Activated T-cell treated with anti-CD3 and anti-CD28 coated beads, Interleukin-2, amount 50 U/mL, for 4 hours (primary cell): Measurements from ENCODE around the gene GRHPR. TPM values are rescaled to one million over a fixed set of nuclear protein-coding genes. Genes with fewer than 3 reads are reported as not detected.

ENCODE experiments used
- ATAC-seq, 2 donors: fragments of 200-7000 bp; cut with Tn5 transposase; one replicate each; pipeline ENCODE4 v1.10.0; 2021
- DNase-seq: peaks from one replicate; pipeline ENCODE4 v3.0.0-alpha.2; 2020
- H3K27me3 Mint-ChIP-seq: one replicate; pipeline ENCODE4 v1.8.0; 2021; ENCODE audit warnings: low read depth, mixed read lengths
- H3K36me3 Mint-ChIP-seq: one replicate; pipeline ENCODE4 v1.8.0; 2022; ENCODE audit warnings: mixed read lengths; ENCODE audit not compliant: insufficient read depth
- H3K4me1 Mint-ChIP-seq: one replicate; pipeline ENCODE4 v1.8.0; 2021; ENCODE audit warnings: low read depth, mixed read lengths
- H3K4me3 Mint-ChIP-seq: one replicate; pipeline ENCODE4 v1.8.0; 2021; ENCODE audit warnings: mild to moderate bottlenecking, moderate library complexity, mixed read lengths
- H3K9me3 Mint-ChIP-seq: one replicate; pipeline ENCODE4 v1.8.0; 2021; ENCODE audit warnings: mixed read lengths
- total RNA-seq, 3 donors: library from RNA; stranded (reverse); gene quantifications; one replicate each; pipeline ENCODE4 v1.2.1, GENCODE V29; 2021

GRHPR gene
- total RNA-seq, 3 donors from 2014 or later, result 52.8 to 79.1 (median 64.4) TPM

- no peak for DNase-seq
- ATAC-seq, result no peak
- Mint-ChIP-seq H3K4me3 (no peak overlapping the region), H3K27me3 (no peaks in the 10 kb centered on the region), H3K9me3 (no peaks in the 10 kb centered on the region), H3K4me1 (no peaks in the 10 kb centered on the region), H3K36me3 (peaks cover 34% of the 10 kb centered on the region)
Observed at GRCh38 chr9:37438359-37438758, 15.9 kb downstream of the GRHPR start.

GRCh38 chr9:37441776-37442370 lies 19.4 kb downstream of the GRHPR start:
- Mint-ChIP-seq H3K4me1 (peaks cover 6% of the 10 kb centered on the region), H3K36me3 (peaks cover 30% of the 10 kb centered on the region), H3K4me3 (no peak overlapping the region), H3K9me3 (no peaks in the 10 kb centered on the region), H3K27me3 (no peaks in the 10 kb centered on the region)
- no peak for DNase-seq
- ATAC-seq, result no peak

- peaks cover 26% of the 10 kb centered on the region for H3K36me3 Mint-ChIP-seq
Observed at GRCh38 chr9:37442556-37442955, 20.1 kb downstream of the GRHPR start.

DNA sequence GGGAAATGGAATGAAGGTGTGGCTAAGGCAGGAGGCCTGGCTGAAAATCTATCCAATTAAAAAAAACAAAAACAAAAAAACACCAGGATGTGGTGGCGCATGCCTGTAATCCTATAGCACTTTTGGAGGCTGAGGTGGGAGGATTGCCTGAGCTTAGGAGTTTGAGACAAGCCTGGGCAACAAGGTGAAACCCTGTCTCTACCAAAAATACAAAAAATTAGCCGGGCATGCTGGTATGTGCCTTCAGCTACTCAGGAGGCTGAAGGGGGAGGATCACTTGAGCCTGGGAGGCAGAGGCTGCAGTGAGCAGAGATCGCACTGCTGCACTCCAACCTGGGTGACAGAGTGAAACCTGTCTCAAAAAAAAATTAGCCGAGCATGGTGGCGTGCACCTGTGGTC lies 21.1 kb downstream of the GRHPR start:
- no peaks in the 10 kb centered on the region for H3K9me3 Mint-ChIP-seq
- ATAC-seq (no peak), DNase-seq (no peak)
- no peak overlapping the region for H3K4me3 Mint-ChIP-seq
- peaks cover 23% of the 10 kb centered on the region for H3K36me3 Mint-ChIP-seq
- H3K4me1 Mint-ChIP-seq, result peaks cover 6% of the 10 kb centered on the region
- H3K27me3 Mint-ChIP-seq, result no peaks in the 10 kb centered on the region

More at GRCh38 chr9:37442556-37442955, 20.1 kb downstream of the GRHPR start:
- DNase-seq (no peak), ATAC-seq (no peak)
- H3K9me3 Mint-ChIP-seq, result no peaks in the 10 kb centered on the region
- no peak overlapping the region for H3K4me3 Mint-ChIP-seq
- H3K4me1 Mint-ChIP-seq, result peaks cover 6% of the 10 kb centered on the region
- no peaks in the 10 kb centered on the region for H3K27me3 Mint-ChIP-seq

GRCh38 chr9:37444890-37445289 lies 22.4 kb downstream of the GRHPR start:
- no peak for ATAC-seq
- H3K4me1 Mint-ChIP-seq, result peaks cover 6% of the 10 kb centered on the region

DNA sequence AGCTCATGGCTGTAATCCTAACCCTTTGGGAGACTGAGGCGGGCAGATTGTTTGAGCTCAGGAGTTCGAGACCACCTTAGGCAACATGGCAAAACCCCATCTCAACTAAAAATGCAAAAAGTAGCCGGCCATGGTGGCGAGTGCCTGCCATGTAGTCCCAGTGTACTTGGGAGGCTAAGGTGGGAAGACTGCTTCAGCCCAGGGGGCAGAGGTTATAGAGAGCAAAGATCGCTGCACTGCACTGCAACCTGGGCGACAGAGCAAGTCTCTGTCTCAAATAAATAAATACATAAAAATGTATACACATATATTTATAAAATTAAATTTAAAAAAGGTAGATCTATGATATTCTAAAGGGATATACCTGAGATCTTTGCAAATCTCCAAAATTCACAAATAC lies 23.3 kb downstream of the GRHPR start:
- H3K4me1 Mint-ChIP-seq, result peaks cover 6% of the 10 kb centered on the region
- ATAC-seq, result no peak
- H3K4me3 Mint-ChIP-seq, result no peak overlapping the region
- H3K36me3 Mint-ChIP-seq, result peaks cover 23% of the 10 kb centered on the region
- H3K27me3 Mint-ChIP-seq, result no peaks in the 10 kb centered on the region
- no peak for DNase-seq
- no peaks in the 10 kb centered on the region for H3K9me3 Mint-ChIP-seq

More at GRCh38 chr9:37444890-37445289, 22.4 kb downstream of the GRHPR start:
- no peak for DNase-seq
- Mint-ChIP-seq H3K9me3 (no peaks in the 10 kb centered on the region), H3K36me3 (peaks cover 20% of the 10 kb centered on the region), H3K4me3 (no peak overlapping the region), H3K27me3 (no peaks in the 10 kb centered on the region)

- Mint-ChIP-seq H3K36me3 (peaks cover 20% of the 10 kb centered on the region), H3K4me1 (peaks cover 6% of the 10 kb centered on the region), H3K27me3 (no peaks in the 10 kb centered on the region), H3K9me3 (no peaks in the 10 kb centered on the region), H3K4me3 (no peak overlapping the region)
- DNase-seq, result no peak
- ATAC-seq, result no peak
Observed at GRCh38 chr9:37446401-37446800, 23.9 kb downstream of the GRHPR start.

GRCh38 chr9:37447111-37447510 lies 24.6 kb downstream of the GRHPR start:
- Mint-ChIP-seq H3K27me3 (no peaks in the 10 kb centered on the region), H3K9me3 (no peaks in the 10 kb centered on the region), H3K4me3 (no peak overlapping the region), H3K36me3 (peaks cover 14% of the 10 kb centered on the region), H3K4me1 (peaks cover 9% of the 10 kb centered on the region)
- DNase-seq (no peak), ATAC-seq (no peak)

GRCh38 chr9:37449862-37450632 lies 27.6 kb downstream of the GRHPR start:
- H3K4me3 Mint-ChIP-seq, result no peak overlapping the region
- H3K36me3 Mint-ChIP-seq, result peaks cover 8% of the 10 kb centered on the region
- peaks cover 24% of the 10 kb centered on the region for H3K4me1 Mint-ChIP-seq
- no peaks in the 10 kb centered on the region for H3K27me3 Mint-ChIP-seq
- DNase-seq (no peak), ATAC-seq (no peak)
- H3K9me3 Mint-ChIP-seq, result no peaks in the 10 kb centered on the region

DNA sequence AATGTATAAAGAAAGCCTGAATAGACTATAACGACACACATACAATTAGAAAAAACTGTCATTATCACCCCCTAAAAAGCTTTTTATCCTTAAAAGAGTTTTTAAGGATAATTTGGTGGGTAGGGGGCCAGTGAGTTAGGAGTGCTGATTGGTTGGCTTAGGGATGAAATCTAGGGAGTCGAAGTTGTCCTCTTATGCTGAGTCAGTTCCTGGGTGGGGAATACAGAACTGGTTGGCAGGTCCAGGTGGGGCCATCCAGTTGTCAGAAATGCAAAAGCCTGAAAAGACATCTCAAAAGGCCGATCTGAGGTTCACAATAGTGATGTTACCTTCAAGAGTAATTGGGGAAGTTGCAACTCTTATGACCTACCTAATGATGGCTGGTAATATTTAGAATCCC lies 29.1 kb downstream of the GRHPR start:
- Mint-ChIP-seq H3K4me1 (peaks cover 36% of the 10 kb centered on the region), H3K36me3 (peaks cover 8% of the 10 kb centered on the region), H3K4me3 (no peak overlapping the region), H3K27me3 (no peaks in the 10 kb centered on the region), H3K9me3 (no peaks in the 10 kb centered on the region)
- DNase-seq (no peak), ATAC-seq (no peak)

DNA sequence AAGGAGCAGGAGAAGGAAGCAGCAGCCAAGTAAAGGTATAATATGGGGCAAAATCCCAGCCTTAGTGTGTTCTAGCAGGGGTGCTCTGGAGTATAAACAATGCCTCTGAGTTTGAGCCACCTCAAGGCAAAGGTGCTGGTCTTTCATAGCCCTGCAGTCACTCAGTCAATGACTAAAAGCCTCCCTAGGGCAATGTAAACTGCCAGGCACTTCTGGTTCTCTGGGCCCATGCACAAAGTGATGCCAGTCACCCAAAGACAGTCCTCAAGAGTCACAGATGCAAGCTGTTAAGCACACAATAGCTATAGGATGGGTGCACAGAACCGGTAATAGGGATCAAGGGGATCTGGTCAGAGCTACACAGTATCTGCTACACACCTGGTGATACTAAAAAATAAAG lies 30.1 kb downstream of the GRHPR start:
- no peaks in the 10 kb centered on the region for H3K9me3 Mint-ChIP-seq
- no peak for ATAC-seq
- H3K36me3 Mint-ChIP-seq, result peaks cover 11% of the 10 kb centered on the region
- H3K27me3 Mint-ChIP-seq, result no peaks in the 10 kb centered on the region
- DNase-seq, result no peak
- H3K4me3 Mint-ChIP-seq, result no peak overlapping the region
- H3K4me1 Mint-ChIP-seq, result peaks cover 45% of the 10 kb centered on the region

GRCh38 chr9:37453827-37454226 lies 31.3 kb downstream of the GRHPR start:
- Mint-ChIP-seq H3K9me3 (no peaks in the 10 kb centered on the region), H3K4me1 (peaks cover 49% of the 10 kb centered on the region), H3K27me3 (no peaks in the 10 kb centered on the region), H3K4me3 (no peak overlapping the region), H3K36me3 (peaks cover 11% of the 10 kb centered on the region)
- DNase-seq (no peak), ATAC-seq (no peak)

DNA sequence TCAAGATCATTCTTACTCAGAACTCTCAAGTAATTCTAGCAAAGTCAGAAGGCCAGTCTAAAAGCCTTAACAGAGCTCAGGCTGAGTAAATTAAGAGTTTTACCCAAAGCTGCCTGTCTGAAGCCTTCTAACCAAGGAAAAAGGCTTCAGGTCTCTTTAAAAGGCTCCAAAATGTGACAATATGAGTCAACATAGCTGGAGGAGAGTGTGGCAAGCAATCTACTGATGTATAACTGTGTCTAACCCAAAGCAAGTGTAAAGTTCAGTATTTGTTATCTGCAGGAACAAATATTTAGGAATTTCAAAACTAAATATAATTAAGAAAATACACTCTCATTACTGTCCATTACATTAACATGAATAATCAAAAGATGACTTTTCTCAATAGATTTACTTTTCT lies 31.7 kb downstream of the GRHPR start:
- H3K4me3 Mint-ChIP-seq, result no peak overlapping the region
- peaks cover 11% of the 10 kb centered on the region for H3K36me3 Mint-ChIP-seq
- DNase-seq (no peak), ATAC-seq (no peak)
- H3K4me1 Mint-ChIP-seq, result peaks cover 49% of the 10 kb centered on the region
- no peaks in the 10 kb centered on the region for H3K27me3 Mint-ChIP-seq
- no peaks in the 10 kb centered on the region for H3K9me3 Mint-ChIP-seq

DNA sequence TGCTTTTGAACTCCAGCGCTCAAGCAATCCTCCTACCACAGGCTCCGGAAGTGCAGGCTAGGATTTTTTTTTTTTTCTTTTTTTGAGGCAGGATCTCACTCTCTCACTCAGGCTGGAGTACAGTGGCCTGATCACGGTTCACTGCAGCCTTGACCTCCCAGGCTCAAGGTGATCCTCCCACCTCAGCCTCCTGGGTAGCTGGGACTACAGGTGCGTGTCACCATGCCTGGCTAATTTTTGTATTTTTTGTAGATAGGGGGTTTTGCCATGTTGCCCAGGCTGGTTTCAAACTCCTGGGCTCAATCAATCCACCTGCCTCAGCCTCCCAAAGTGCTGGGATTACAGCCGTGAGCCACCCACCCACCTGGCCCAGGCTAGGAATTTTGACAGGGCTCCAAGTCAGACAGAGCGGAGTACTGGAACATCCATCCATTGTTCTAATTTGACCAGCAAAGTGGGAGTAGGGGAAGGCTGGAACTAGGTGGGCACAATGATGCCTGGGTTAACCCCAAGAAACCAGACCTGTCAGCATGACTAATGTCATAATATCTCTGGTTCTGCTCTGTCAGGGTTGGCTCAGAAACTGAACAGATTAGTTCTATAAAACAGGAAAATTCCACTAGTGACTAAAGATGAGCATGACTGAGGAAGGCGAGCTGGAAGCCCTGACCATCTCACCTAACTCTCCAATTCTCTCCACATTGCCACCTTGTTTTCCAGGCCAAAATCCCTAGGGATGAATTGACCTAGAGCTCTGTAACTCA lies 33.6 kb downstream of the GRHPR start:
- no peaks in the 10 kb centered on the region for H3K27me3 Mint-ChIP-seq
- ATAC-seq (no peak), DNase-seq (no peak)
- H3K4me1 Mint-ChIP-seq, result peaks cover 51% of the 10 kb centered on the region
- peaks cover 6% of the 10 kb centered on the region for H3K36me3 Mint-ChIP-seq
- no peaks in the 10 kb centered on the region for H3K9me3 Mint-ChIP-seq
- H3K4me3 Mint-ChIP-seq, result no peak overlapping the region
